ENCODE results near the gene INAVA. TPM values are rescaled to one million over a fixed set of nuclear protein-coding genes. Genes with fewer than 3 reads are reported as not detected.
"Not testable (repeated sequence)": the region's sequence is repeated elsewhere in the genome, so short reads cannot be mapped to it uniquely, and the experiment has no call there.

Gene INAVA
- total RNA-seq, 1 donor from 2014 or later = 0.24 TPM

DNA sequence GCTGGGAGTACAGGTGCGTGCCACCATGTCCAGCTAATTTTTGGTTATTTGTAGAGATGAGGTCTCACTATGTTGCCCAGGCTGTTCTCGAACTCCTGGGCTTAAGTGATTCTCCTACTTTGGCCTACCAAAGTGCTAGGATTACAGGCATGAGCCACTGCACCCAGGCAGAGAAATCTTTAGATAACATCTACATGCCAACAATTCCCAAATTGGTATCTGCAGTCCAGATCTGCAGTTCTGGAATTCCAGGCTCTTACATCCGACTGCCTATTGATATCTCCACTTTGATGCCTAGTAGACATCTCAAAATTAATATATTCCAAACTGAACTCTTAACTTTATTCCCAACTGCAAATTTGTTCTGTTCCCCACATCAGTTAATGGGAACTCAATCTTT, 23.3 kb downstream of the INAVA start:
- DNase-seq (ENCODE audit: low read depth) = no peak

DNA sequence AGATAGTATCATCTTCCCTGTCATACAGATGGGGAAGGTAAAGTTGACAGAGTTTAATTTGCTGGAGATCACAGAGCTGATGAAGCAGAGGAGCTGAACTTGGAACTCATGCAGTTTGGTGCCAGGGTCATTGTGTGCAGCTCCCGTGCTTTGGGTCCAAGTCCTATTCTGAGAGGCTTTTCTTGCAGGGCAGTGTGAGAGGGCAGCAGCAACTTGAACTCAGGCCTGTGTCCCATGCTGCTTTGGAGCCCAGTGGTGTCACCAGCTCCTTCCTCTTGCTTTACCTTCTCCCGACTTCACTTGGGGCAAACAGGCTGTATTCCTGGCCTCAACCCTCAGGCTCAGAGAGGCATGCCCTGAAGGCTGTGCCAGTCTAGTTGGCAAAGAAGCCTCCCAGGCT, 24.7 kb downstream of the INAVA start:
- no peak for DNase-seq (ENCODE audit: low read depth)

DNA sequence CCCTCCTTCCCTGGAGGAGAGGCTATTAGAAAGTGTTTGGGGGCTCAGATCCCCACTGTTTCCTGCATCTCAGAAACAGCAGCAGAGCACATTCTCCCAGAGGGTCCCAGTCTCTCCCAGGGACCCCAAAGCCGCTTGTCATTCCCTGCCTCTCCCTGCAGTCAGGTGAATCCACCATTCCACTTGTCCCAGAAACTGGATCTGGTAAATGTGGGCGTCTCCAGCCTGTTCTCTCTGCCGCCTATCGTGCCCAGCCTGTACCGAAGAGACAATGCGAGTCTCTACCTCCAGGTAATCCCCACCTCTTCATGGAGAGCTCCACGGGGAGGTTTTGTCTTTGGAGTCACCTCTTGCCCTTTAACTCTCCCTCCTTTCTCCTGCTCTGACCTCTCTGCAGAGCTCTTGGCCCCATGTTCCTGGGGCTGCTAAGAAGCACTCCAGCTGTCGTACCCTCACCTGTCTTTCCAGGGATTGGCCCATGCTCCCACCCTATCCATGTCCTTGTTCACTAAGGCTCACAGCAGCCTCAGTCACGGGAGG, 26.9 kb downstream of the INAVA start:
- DNase-seq (ENCODE audit: low read depth) = no peak

DNA sequence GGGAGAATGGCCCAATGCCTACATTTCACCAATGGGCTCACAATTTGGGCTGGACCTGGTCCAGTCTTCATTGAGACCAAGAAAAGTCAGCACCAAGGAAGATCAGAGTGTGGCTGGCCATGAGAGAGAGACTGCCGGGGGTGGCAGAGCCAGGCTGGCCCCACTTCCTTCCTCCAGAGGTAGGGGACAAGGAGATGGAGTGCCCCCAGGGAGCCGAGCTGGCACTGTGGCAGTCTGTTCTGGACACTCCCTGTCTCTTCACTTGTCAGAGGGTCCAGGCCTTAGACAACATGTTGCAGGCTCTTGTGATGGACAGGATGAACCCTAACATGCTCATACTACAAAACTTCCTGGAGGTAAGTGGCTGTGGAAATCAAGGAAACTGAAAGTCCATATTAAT, 27.7 kb downstream of the INAVA start:
- DNase-seq (ENCODE audit: low read depth) = no peak

DNA sequence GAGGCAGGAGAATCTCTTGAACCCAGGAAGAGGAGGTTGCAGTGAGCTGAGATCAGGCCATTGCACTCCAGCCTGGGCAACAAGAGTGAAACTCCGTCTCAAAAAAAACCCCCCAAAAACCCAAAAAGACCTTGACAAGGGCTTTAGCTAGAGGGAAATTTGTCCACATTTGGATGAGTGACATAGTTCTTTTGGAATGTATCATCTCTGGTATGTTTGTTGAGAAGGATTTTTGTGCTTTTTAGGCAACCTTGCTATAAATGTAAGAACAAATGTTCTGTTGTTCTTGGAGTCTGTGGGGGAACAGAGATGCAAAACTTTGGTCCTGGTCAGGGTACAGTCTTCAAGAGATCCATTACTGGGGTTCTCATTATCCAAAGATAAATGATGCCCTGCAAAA, 28.9 kb downstream of the INAVA start:
- DNase-seq (ENCODE audit: low read depth) = peak; percentile 16

DNA sequence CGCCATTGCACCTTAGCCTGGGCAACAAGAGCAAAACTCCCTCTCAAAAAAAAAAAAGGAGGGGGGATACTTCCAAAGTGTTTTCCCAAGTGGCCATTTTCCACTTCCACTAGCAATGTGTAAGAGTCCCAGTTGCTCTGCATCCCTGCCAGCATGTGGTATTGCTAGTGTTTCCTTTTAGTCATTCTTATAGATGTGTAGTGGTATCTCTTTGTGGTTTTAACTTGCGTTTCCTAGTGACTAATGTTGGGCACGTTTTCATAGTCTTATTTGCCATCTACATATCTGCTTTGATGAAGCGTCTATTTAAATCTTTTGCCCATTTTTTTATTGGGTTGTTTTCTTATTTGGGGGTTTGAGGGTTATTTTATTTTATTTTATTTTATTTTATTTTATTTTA, 31.1 kb downstream of the INAVA start:
- no peak for DNase-seq (ENCODE audit: low read depth)

DNA sequence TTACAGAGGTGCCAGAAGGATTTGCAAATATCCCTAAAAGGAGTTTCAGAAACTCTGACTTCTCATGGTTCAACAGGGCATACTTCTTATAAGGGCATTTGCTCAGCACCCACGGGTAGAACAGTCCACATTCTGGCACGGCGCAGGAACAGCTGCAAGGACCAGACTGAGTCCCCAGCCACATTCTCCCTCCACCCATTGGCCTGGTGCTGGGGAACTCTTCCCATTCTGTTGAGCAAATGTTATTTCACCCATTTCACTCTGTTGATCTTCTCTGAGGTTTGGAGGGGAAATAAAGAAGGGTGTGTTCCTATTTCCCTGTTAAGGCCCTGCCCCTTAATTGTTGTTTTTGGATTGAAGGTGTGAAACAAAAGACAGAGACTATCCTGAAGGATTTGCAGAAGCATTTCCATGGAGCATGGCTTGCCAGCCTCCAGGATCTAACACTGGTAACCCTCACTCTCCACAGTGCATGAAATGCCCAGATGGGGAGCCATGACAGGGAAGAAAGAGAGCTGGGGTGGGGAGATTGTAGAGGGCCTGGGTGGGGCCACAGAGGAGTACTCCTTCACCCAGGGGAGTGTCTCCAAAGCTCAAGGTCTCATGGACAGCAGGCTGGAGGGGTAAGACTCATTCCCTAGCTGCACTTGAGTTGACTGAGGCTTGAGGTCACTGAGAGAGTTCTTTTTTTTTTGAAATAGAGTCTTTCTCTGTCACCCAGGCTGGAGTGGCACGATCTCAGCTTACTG, 35.0 kb downstream of the INAVA start:
- DNase-seq (ENCODE audit: low read depth) = peak; percentile 86

DNA sequence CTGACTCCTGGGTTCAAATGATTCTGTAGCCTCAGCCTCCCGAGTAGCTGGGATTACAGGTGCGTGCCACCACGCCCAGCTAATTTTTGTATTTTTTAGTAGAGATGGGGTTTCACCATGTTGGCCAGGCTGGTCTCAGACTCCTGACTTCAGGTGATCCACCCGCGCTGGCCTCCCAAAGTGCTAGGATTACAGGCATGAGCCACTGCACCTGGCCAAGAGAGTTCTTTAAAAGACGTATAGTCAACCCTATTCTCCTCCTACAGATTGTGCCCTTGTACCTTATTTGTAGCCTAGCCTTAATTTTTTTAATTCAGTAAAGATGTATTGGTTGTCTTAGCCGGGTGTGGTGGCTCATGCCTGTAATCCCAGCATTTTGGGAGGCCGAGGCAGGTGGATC, 35.6 kb downstream of the INAVA start:
- DNase-seq (ENCODE audit: low read depth) = not testable (repeated sequence)

DNA sequence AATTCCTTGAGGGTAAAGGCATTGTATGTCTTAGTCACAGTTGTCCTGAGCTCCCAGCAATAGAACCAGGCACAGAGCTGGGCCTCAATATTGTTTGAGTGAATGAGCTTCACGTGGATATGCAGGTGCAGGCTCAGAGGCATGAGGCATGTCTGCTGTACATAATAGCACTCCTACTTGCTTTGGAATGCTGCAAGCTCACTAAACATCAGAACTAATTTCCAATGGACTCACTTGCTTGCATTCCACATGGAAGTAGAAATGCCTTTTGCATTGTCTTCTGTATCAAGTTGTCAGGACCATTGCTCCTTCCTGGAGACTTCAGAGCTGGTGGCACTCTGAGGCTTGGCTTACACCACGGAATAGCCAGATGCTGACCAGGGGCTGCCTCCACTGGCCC, 37.1 kb downstream of the INAVA start:
- DNase-seq (ENCODE audit: low read depth) = no peak

DNA sequence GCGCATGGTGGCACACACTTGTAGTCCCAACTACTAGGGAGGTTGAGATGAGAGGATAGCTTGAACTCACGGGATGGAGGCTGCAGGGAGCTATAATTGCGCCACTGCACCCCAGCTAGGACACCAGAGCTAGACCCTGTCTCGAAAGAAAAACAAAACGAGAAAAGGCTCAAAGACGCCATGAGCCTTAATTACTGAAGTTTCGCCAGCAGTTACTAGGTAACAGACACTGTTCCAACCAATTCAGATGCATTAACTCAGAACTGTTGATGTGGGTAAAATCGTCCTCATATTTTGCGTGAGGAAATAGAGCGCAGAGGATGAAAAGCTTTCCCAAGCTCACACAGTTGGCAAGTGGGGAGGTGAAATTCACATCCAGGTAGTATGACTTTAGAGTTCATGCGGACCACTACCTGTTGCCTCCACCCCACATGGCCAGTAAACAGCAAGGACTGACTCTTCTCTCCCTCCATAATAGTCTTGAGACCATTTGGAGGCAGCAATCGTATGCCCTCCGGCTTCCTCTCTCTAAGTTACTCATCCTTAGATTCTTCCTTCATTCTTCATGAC, 40.1 kb downstream of the INAVA start:
- no peak for DNase-seq (ENCODE audit: low read depth)

DNA sequence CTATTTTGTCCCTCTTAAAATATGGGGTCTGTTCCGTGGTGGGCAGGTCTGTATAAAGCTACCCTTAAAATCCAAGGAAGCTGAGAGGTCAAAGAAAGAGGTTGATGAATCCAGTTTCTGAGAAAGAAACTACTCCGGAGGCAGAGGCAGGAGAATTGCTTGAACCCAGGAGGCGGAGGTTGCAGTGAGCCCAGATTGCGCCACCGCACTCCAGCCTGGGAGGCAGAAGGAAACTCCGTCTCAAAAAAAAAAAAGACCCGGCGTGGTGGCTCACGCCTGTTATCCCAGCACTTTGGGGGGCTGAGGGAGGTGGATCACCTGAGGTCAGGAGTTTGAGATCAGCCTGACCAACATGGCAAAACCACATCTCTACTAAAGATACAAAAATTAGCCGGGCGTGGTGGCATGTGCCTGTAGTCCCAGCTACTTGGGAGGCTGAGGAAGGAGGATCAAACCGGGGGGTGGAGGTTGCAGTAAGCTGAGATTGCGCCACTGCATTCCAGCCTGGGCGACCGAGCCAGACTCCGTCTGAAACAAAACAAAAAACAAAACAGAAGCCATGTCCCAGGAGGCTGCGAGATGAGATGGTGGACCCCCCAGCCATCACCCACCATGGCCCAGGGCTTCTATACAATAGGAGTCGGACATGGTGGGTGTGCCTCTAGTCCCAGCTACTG, 40.7 kb downstream of the INAVA start:
- DNase-seq (ENCODE audit: low read depth) = not testable (repeated sequence)

DNA sequence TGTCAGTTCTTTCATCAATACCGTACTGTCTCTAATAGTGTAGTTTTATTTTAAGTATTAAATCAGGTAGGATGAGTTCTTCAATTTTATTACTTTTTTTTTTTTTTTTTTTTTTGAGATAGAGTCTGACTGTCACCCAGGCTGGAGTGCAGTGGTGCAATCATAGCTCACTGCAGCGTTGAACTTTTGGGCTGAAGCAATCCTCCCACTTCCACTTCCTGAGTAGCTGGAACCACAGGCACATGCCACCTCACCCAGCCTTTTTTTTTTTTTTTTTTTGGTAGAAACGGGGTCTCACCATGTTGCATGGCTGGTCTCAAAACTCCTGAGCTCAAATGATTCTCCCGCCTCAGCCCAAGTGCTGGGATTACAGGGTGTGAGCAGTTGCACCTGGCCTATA, 44.3 kb downstream of the INAVA start:
- no peak for DNase-seq (ENCODE audit: low read depth)

DNA sequence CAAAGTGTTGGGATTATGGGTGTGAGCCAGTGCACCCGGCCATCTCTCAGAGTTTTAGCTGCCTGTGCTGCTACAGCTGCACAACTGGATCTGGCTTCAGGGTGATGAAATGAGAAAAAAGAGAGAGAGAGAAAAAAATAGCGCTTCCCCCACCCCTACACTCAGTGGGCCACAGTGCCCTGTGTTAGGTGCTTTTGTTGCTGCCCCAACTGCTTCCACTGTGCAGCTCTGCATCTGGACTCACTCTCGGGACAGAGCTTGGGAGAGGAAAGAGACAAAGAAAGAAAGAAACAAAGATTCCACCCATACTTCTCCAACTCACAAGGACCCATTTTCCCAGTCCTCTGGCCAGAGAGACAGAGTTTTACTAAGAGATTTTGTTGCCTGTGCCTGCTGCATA, 50.4 kb downstream of the INAVA start:
- DNase-seq (ENCODE audit: low read depth) = no peak

DNA sequence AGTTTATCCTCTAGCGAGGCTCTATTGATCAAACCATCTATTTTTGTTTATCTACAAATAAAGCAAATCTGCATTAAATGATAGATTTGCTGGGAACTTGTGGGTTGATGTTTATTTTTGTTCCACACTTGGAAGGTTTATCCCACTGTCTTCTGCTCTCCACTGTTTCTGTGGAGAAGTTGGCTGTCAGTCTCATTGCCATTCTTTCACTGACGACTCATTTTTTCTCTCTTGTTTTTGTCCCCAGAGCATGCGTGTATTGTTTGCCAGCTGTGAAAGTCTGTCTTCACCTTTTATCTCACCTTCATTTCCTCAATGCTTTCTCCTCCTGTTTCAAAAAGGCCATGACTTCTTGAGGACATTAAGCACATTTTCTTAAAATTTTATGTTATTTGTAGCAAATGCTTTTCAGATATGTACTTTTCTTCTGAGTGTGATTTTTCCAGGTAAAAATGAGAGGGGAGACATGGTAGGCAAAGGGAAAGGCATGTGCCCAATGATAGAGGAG, 52.4 kb downstream of the INAVA start:
- no peak for DNase-seq (ENCODE audit: low read depth)

DNA sequence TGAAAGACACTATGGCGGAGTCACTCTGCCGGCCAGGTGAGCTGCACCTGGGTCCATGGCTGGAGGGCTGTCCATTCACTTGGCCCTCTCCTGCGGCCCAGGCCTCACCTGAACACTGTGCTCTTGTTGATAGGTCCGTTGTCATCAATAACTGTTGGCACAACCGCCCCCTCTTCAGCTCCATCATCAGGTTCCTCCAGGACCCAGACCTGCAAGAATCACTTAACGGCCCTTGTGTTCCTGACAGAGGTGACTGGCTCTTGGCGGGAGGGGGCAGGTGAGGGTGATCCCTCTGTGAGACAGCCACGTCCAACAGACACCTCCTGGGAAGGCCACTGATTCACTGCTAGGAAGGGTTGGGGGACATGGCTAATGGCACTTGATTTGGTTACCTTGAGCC, 54.9 kb downstream of the INAVA start:
- no peak for DNase-seq (ENCODE audit: low read depth)

DNA sequence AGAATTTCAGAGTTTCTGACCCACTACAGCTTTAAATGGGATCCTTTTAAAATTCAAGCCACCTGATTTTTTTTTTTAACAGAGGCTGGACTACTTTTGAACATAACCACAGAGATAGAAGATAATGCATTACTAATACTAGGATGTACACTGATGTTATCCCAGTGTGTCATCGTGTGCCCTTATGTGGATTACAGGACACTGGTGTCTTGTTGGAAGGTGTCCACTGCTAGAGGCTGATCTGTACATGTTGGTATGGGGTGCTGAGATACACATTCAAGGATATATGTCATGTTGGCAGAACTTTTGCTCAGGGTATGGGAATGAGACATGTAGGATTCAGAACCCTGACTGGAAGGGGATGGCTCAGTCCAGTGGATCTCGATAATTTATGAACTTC, 56.3 kb downstream of the INAVA start:
- DNase-seq (ENCODE audit: low read depth) = no peak

DNA sequence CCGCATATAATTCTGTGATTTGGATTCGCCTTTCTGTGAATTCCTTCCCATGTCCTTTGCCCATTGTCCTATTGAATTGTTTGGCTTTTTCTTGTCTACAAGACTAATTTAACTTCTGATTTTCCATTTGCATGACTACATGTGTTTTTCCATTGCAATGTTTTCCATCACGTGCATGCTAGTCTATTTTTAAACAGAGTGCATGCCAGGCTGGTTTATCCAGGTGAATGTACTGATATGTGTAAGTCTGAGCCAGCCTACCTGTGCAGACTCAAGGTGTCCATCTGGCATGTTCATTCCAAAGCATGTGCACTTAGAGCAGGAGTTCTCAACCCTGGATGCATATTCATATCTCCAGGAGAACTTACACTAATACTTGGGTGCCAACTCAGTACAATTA, 59.7 kb downstream of the INAVA start:
- DNase-seq (ENCODE audit: low read depth) = no peak

DNA sequence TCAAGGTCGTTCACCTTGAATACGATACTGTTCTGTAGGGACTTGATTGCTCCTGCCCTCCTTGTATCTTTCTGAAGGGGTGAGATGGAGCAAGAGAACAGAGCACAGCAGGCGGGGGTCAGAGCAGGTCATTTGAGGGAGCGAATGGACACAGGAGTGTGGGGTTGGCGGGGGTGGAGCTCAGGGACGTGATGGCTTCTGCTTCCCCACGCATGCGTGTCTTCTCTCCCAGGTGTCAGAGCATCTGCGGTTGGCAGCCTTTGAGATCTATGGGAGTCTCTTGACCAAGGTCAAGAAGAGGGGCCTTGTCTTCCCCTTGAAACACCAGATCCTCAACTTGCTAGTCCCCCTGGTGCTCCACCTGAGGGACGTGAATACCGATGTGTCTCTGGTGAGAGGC, 63.9 kb downstream of the INAVA start:
- no peak for DNase-seq (ENCODE audit: low read depth)

DNA sequence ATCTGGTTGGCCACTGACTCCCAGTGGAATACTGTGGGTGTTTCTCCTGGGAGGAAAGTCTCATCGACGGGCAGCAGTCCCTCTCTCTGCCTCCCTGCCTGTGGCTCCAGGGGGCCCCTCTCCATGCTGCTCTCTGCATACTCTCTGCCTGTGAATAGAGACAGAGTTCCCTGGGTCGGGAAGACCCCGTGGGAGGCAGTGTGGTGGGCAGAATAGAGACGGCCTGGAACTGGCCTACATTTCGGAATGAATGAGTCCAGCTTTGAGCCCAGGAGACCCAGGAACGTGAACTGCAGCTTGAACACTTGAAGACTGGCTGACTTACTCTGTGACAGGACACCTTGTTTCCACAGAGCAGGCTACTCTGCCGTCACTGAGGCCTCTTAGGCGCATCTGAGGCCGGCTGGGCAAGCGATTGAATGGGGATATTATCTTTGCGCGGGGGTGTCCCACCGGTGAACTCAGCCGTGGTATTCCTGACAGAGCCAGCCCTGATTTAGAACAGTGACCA, 64.8 kb downstream of the INAVA start:
- DNase-seq (ENCODE audit: low read depth) = no peak

DNA sequence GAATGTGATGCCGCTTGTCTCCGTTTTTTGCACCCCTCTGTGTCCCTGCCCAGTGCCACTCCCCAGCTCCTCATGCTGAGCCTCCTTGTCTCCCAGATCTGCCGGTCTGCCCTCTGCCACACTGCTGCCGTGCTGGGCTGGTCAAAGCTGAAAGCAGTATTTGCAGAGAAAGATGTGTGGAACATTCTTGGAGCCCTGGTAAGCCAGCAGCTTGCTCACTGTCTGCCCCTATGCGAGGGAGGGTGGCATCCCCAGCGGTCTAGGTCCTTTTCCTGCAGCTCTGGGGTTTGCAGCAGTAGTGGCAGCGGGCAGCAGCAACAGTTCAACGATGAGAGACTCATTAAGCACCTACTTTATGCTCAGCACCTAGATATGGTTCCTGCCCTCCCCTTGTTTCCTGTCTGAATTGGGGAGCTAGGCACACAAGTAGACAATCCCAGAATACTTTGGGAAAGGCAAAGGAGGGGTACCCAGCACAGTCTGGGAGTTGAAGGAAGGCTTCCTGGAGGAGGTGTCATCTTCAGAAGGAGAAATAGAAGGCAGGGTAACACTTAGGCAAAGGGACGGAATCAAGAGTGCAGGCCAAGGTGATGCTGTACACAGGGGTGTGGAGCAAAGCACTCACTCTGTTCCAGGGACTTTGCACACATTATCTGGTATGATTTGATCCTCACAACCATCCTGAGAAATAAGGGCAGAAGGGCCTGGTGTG, 65.7 kb downstream of the INAVA start:
- no peak for DNase-seq (ENCODE audit: low read depth)

DNA sequence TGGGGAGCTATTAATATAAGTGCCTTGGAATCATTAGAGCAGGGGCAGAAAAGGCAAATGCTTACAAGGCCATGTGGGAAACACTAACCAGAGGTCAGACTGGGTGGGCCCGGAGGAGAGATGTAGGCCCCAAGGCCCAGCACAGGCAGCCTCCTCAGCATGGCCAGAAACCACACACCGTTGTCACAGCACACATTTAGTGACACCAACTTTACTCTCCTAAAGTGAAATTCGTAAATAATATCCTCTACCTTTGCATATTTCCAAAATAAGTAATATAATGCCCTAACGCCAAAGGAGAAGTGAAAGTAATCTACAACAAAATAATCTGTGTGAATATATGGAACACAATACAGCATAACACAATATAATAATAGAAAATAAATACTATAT, 66.2 kb downstream of the INAVA start:
- DNase-seq (ENCODE audit: low read depth) = no peak

Data from myocyte (in vitro differentiated cells).